K562 (cell line): ENCODE data around the gene KLK14. TPM values are rescaled to one million over a fixed set of nuclear protein-coding genes. Genes with fewer than 3 reads are reported as not detected.

Experiments used
- ATAC-seq: fragments of 200-7000 bp; cut with Tn5 transposase; 3 replicates; pipeline ENCODE4 v1.9.1; 2020; ENCODE audit warnings: moderate library complexity
- BruUV-seq: library from RNA; stranded (reverse); fragments of 400-500 nt; replicated peaks from 2 replicates; lab custom pipeline; 2021; lab: Mats Ljungman, UMichigan
- CTCF ChIA-PET: fragments of 300-600 bp; formaldehyde crosslinking; extraction: SDS; loops from one replicate; lab custom pipeline; 2021; ENCODE audit warnings: low intra/inter-chr PET ratio; lab: Yijun Ruan, JAX
- POLR2A ChIA-PET: fragments of 300-600, 350-650 bp; sonication (Branson Sonifier 250); formaldehyde crosslinking; extraction: SDS; loops from one replicate; lab custom pipeline; 2021; ENCODE audit warnings: antibody characterized with exemption, inconsistent platforms; lab: Yijun Ruan, JAX
- DNase-seq, 4 experiments: peaks; one replicate each; pipeline versions ENCODE4 v3.0.0 to v3.0.0-alpha.2; 2011 to 2018; ENCODE audit warnings: low spot score in 3 of 4, mixed read lengths in 3 of 4; ENCODE audit errors: extremely low read depth in 1 of 4
- FAIRE-seq: peaks from 2 replicates; lab custom pipeline; 2011; peaks lifted over from hg19 to GRCh38; lab: Jason Lieb, UNC
- H2AFZ ChIP-seq: 2 replicates; pipeline ENCODE4 v1.6.0; 2011; ENCODE audit warnings: low read depth, low read length, control low read depth, inconsistent platforms
- H3K27ac ChIP-seq: fragments of 200-600 bp; 3 replicates; pipeline ENCODE4 v1.8.0; 2011; ENCODE audit warnings: low read depth, mild to moderate bottlenecking, control low read depth, inconsistent platforms, low read length, moderate library complexity, mixed read lengths; ENCODE audit errors: extremely low read depth
- H3K27me3 ChIP-seq, 2 experiments: fragments of 300-600 bp in 1 of 2; 2 replicates in 1 of 2; 3 replicates in 1 of 2; pipeline versions ENCODE4 v1.6.0 to v1.8.0; 2011; ENCODE audit warnings: inconsistent platforms in 2 of 2, low read length in 2 of 2, mild to moderate bottlenecking in 1 of 2, mixed read lengths in 1 of 2, moderate library complexity in 1 of 2; ENCODE audit not compliant: control insufficient read depth in 2 of 2, insufficient read depth in 2 of 2
- H3K36me3 ChIP-seq: fragments of 300-600 bp; 3 replicates; pipeline ENCODE4 v1.8.0; 2011; ENCODE audit warnings: mild to moderate bottlenecking, low read length, inconsistent platforms; ENCODE audit not compliant: control insufficient read depth, insufficient read depth
- H3K4me1 ChIP-seq, 2 experiments: fragments of 200-600 bp in 1 of 2; replicated peaks in 1 of 2; 2 replicates in 1 of 2; 3 replicates in 1 of 2; pipeline versions ENCODE4 v1.5.1 to v1.8.0; 2011; ENCODE audit warnings: inconsistent platforms in 2 of 2, low read length in 2 of 2, mild to moderate bottlenecking in 1 of 2, mixed read lengths in 1 of 2, moderate library complexity in 1 of 2; ENCODE audit not compliant: control insufficient read depth in 2 of 2, insufficient read depth in 2 of 2
- H3K4me2 ChIP-seq: 2 replicates; pipeline ENCODE4 v1.6.1; 2011; ENCODE audit warnings: low read length, control low read depth, inconsistent platforms, mixed read lengths; ENCODE audit not compliant: insufficient read depth
- H3K4me3 ChIP-seq: fragments of 200-600 bp; sonication (generic), shearing (Covaris generic); 2 replicates; pipeline ENCODE4 v1.5.1; 2016; ENCODE audit warnings: control low read depth, inconsistent platforms
- H3K79me2 ChIP-seq: fragments of 200-600 bp; 3 replicates; pipeline ENCODE4 v1.8.0; 2011; ENCODE audit warnings: low read length, inconsistent platforms; ENCODE audit not compliant: control insufficient read depth, insufficient read depth
- H3K9ac ChIP-seq, 2 experiments: 2 replicates each; pipeline versions ENCODE4 v1.6.0 to v1.6.1; 2011; ENCODE audit warnings: low read depth in 2 of 2, low read length in 2 of 2, control low read depth in 1 of 2, inconsistent platforms in 1 of 2, mild to moderate bottlenecking in 1 of 2, mixed read lengths in 1 of 2; ENCODE audit not compliant: insufficient read depth in 1 of 2
- H3K9me1 ChIP-seq: one replicate; pipeline ENCODE4 v1.6.0; 2011; ENCODE audit warnings: inconsistent platforms, mild to moderate bottlenecking, low read length, moderate library complexity; ENCODE audit not compliant: control insufficient read depth, insufficient read depth
- H3K9me3 ChIP-seq: replicated peaks from 2 replicates; pipeline ENCODE4 v1.5.1; 2011; ENCODE audit warnings: low read depth, low read length, inconsistent platforms; ENCODE audit not compliant: control insufficient read depth, insufficient read depth
- H4K20me1 ChIP-seq: replicated peaks from 2 replicates; pipeline ENCODE4 v1.6.1; 2011; ENCODE audit warnings: low read length, inconsistent platforms, mixed read lengths; ENCODE audit not compliant: control insufficient read depth, insufficient read depth
- ARID4B ChIP-seq: sonication (generic); formaldehyde crosslinking; IDR thresholded peaks from 2 replicates; pipeline ENCODE4 v1.8.0; 2022; ENCODE audit warnings: mild to moderate bottlenecking, missing genetic modification reagents
- DIDO1 ChIP-seq: fragments of 450-650 bp; IDR thresholded peaks from 2 replicates; pipeline ENCODE4 v1.6.1; 2016; ENCODE audit warnings: low read depth, missing biosample characterization, missing genetic modification characterization
- FIP1L1 ChIP-seq: fragments of 200-400 bp; formaldehyde crosslinking; IDR thresholded peaks from 2 replicates; pipeline ENCODE4 v1.6.1; 2018; ENCODE audit warnings: mild to moderate bottlenecking, low read depth, low read length; ENCODE audit not compliant: poor library complexity, severe bottlenecking
- FOXK2 ChIP-seq, 2 experiments: fragments of 450-650 bp; IDR thresholded peaks in 1 of 2; conservative IDR thresholded peaks in 1 of 2; 2 replicates each; pipeline ENCODE4 v1.6.1; 2016; ENCODE audit warnings: low read depth in 2 of 2, mild to moderate bottlenecking in 1 of 2
- HDAC2 ChIP-seq: fragments of 450-650 bp; IDR thresholded peaks from 2 replicates; pipeline ENCODE4 v1.6.1; 2016; ENCODE audit warnings: mild to moderate bottlenecking
- JUN ChIP-seq, 2 experiments: sonication (generic) in 1 of 2; formaldehyde crosslinking in 1 of 2; IDR thresholded peaks; 2 replicates each; pipeline versions ENCODE4 v1.6.1 to v1.8.0; 2012 to 2022; ENCODE audit warnings: borderline replicate concordance in 2 of 2, mild to moderate bottlenecking in 2 of 2, improper control_type of control experiment in 1 of 2, low read depth in 1 of 2, low read length in 1 of 2, missing genetic modification reagents in 1 of 2
- KDM1A ChIP-seq, 2 experiments: fragments of 450-650 bp; IDR thresholded peaks; 2 replicates each; pipeline ENCODE4 v1.6.1; 2016; ENCODE audit warnings: mild to moderate bottlenecking in 2 of 2
- MECOM ChIP-seq: fragments of 250-450 bp; sonication (Bioruptor Pico); IDR thresholded peaks from 2 replicates; pipeline ENCODE4 v1.8.0; 2022; ENCODE audit warnings: inconsistent platforms
- NR2C2 ChIP-seq, 2 experiments: fragments of 200-800 bp in 1 of 2; sonication (Bioruptor generic) in 1 of 2; sonication (generic) in 1 of 2; formaldehyde crosslinking in 1 of 2; IDR thresholded peaks; 2 replicates each; pipeline versions ENCODE4 v1.6.1 to v1.8.0; 2016 to 2022; ENCODE audit warnings: mild to moderate bottlenecking in 1 of 2, missing compliant biosample characterization in 1 of 2, missing genetic modification characterization in 1 of 2, missing genetic modification reagents in 1 of 2
- NR3C1 ChIP-seq: sonication (generic); formaldehyde crosslinking; IDR thresholded peaks from 2 replicates; pipeline ENCODE4 v1.8.1; 2022; ENCODE audit warnings: missing genetic modification reagents
- PCBP2 ChIP-seq: fragments of 200-400 bp; formaldehyde crosslinking; IDR thresholded peaks from 2 replicates; pipeline ENCODE4 v1.6.1; 2018; ENCODE audit warnings: low read length, low read depth, mild to moderate bottlenecking, moderate library complexity; ENCODE audit not compliant: poor library complexity, severe bottlenecking
- PHB2 ChIP-seq: fragments of 450-650 bp; IDR thresholded peaks from 2 replicates; pipeline ENCODE4 v1.6.1; 2017; ENCODE audit warnings: low read depth
- PML ChIP-seq: IDR thresholded peaks from 2 replicates; pipeline ENCODE4 v1.6.1; 2012; ENCODE audit warnings: low read length, inconsistent platforms
- POLR2AphosphoS2 ChIP-seq: IDR thresholded peaks from 2 replicates; pipeline ENCODE4 v1.6.1; 2012; ENCODE audit warnings: low read length, improper control_type of control experiment
- XRCC4 ChIP-seq: IDR thresholded peaks from one replicate; pipeline ENCODE4 v1.6.1; 2011; ENCODE audit not compliant: insufficient read depth, insufficient read length; ENCODE audit errors: extremely low read depth
- ZNF143 ChIP-seq: sonication (generic); formaldehyde crosslinking; IDR thresholded peaks from 2 replicates; pipeline ENCODE4 v1.9.0; 2022; ENCODE audit warnings: mild to moderate bottlenecking, missing genetic modification reagents
- WGBS: fragments of 100-300 bp; shearing (Covaris generic); methylation state at CpG from one replicate; pipeline ENCODE4 v1.1.6; 2016; ENCODE audit warnings: low coverage, mixed read lengths; ENCODE audit not compliant: insufficient coverage; ENCODE audit errors: missing lambda C conversion rate; 5-methylcytosine and 5-hydroxymethylcytosine counted together
- in situ Hi-C: fragments of 300-500 bp; cut with MboI; formaldehyde crosslinking; loops from 4 replicates; pipeline ENCODE4 v1.15.0; 2018; ENCODE audit warnings: inconsistent platforms, mixed read lengths
- intact Hi-C: fragments of 100-400 bp; cut with micrococcal nuclease; formaldehyde crosslinking; loops from 2 replicates; pipeline ENCODE4 v1.14.2; 2022
- polyA plus RNA-seq, 8 experiments: library from polyadenylated mRNA; depleted of rRNA in 4 of 8; stranded (reverse) in 5 of 8; unstranded in 3 of 8; fragments of >200 nt; fragmentation: Nextera tagmentation in 2 of 8; fragmentation: Illumina TruSeq in 1 of 8; extraction: Ambion mirVana in 2 of 8; extraction: Trizol in 1 of 8; gene quantifications; 2 replicates each; pipeline versions ENCODE4 v1.2.1 to v1.2.3, GENCODE V29; 2011 to 2014; ENCODE audit warnings: inconsistent platforms in 1 of 8, missing spikeins in 1 of 8
- total RNA-seq, 7 experiments: library from RNA; depleted of rRNA in 6 of 7; stranded (reverse); fragments of >200 nt in 6 of 7; fragmentation: Illumina TruSeq in 2 of 7; extraction: Trizol in 2 of 7; gene quantifications; 2 replicates each; pipeline versions ENCODE4 v1.2.1 to v1.2.3, GENCODE V29; 2011 to 2021; ENCODE audit warnings: low replicate concordance in 1 of 7
- TF ChIP-seq, protein P1 (sequence below): sonication (generic); formaldehyde crosslinking; IDR thresholded peaks from 2 replicates; pipeline ENCODE4 v1.8.0; 2022; ENCODE audit warnings: mild to moderate bottlenecking, missing genetic modification reagents

The KLK14 gene
- total and polyA plus RNA-seq, 9 of the 15 experiments (the other 6 are each of a cell fraction or from before 2014, with no cell fraction given), result not detected

- ATAC-seq (no peak), DNase-seq (no peak), FAIRE-seq (no peak)
- Histone ChIP-seq H3K27me3 (peaks cover 12 to 51% of the 10 kb centered on the region in 2 experiments), H3K27ac (no peak overlapping the region), H3K4me2 (no peak overlapping the region), H3K4me1 (peaks cover 0 to 9% of the 10 kb centered on the region in 2 experiments; a peak in 2 of 5 replicates), H3K36me3 (no peaks in the 10 kb centered on the region), H4K20me1 (no peaks in the 10 kb centered on the region), H3K9me1 (peaks cover 2% of the 10 kb centered on the region), H3K4me3 (no peak overlapping the region), H3K9me3 (no peaks in the 10 kb centered on the region), H2AFZ (no peak overlapping the region), H3K79me2 (no peaks in the 10 kb centered on the region), H3K9ac (no peak overlapping the region)
- in situ Hi-C loops (no loop called here), intact Hi-C loops (no loop called here)
- BruUV-seq, result no TSS peak
- ChIA-PET CTCF (no interaction called here), POLR2A (no interaction called here)
- 17% methylated on average over 7 of the region's 7 CpGs for whole genome bisulfite sequencing
- TF ChIP-seq XRCC4, result no peak
- no peak for TF ChIP-seq ARID4B (CRISPR knock-in tag)
- TF ChIP-seq NR2C2 (CRISPR knock-in tag; IDR thresholded peaks at IDR 0.05), result peak; percentile 60; the same call in 1 of the 2 replicates
- peak; percentile 64 for TF ChIP-seq NR2C2 (tag; IDR thresholded peaks at IDR 0.05)
- no peak for TF ChIP-seq FIP1L1
- TF ChIP-seq, protein P1, sequence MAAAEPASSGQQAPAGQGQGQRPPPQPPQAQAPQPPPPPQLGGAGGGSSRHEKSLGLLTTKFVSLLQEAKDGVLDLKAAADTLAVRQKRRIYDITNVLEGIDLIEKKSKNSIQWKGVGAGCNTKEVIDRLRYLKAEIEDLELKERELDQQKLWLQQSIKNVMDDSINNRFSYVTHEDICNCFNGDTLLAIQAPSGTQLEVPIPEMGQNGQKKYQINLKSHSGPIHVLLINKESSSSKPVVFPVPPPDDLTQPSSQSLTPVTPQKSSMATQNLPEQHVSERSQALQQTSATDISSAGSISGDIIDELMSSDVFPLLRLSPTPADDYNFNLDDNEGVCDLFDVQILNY (CRISPR knock-in tag), result no peak
- peak; percentile 64 to 69; a peak in 3 of 4 replicates for TF ChIP-seq KDM1A (IDR thresholded peaks at IDR 0.05)
- no peak for TF ChIP-seq ZNF143 (CRISPR knock-in tag)
- no peak for TF ChIP-seq JUN (IDR thresholded peaks at IDR 0.05; ENCODE audit: borderline replicate concordance, low read depth, low read length)
- no peak for TF ChIP-seq JUN (CRISPR knock-in tag; IDR thresholded peaks at IDR 0.05; ENCODE audit: borderline replicate concordance)
- TF ChIP-seq PHB2, result no peak
- TF ChIP-seq MECOM (CRISPR knock-in tag), result no peak
- no peak for TF ChIP-seq HDAC2
- no peak for TF ChIP-seq POLR2AphosphoS2
- no peak for TF ChIP-seq NR3C1
- TF ChIP-seq PCBP2, result no peak
- no peak for TF ChIP-seq PML
- TF ChIP-seq DIDO1 (tag), result no peak
- TF ChIP-seq FOXK2 (conservative IDR thresholded peaks at IDR 0.05 in 1 of 2, IDR thresholded peaks at IDR 0.05 in 1 of 2; ENCODE audit: low read depth in 2 of 2), result no peak
These were observed 51.3 kb downstream of the KLK14 start for GRCh38 chr19:51031220-51031879.
